H9 (cell line): Measurements from ENCODE around the gene HLA-C. TPM values are rescaled to one million over a fixed set of nuclear protein-coding genes. Genes with fewer than 3 reads are reported as not detected.

ENCODE experiments used
- DNase-seq: peaks from one replicate; pipeline ENCODE4 v3.0.0-alpha.2; 2017
- H2AFZ ChIP-seq: one replicate; pipeline ENCODE4 v1.6.1; 2013; ENCODE audit warnings: mild to moderate bottlenecking, low read length, control low read depth, moderate library complexity
- H2AK5ac ChIP-seq: 2 replicates; pipeline ENCODE4 v1.6.1; 2013; ENCODE audit warnings: low read length, control low read depth, mixed read lengths; ENCODE audit not compliant: insufficient read length
- H2BK120ac ChIP-seq: one replicate; pipeline ENCODE4 v1.6.1; 2013; ENCODE audit warnings: low read depth, mild to moderate bottlenecking, low read length, control low read depth, inconsistent platforms; ENCODE audit not compliant: poor library complexity, severe bottlenecking
- H2BK12ac ChIP-seq: 2 replicates; pipeline ENCODE4 v1.6.1; 2013; ENCODE audit warnings: low read length, control low read depth, mixed read lengths, low read depth; ENCODE audit not compliant: insufficient read length
- H2BK15ac ChIP-seq: 2 replicates; pipeline ENCODE4 v1.6.1; 2013; ENCODE audit warnings: low read depth, low read length, control low read depth
- H2BK20ac ChIP-seq: one replicate; pipeline ENCODE4 v1.6.1; 2013; ENCODE audit warnings: low read depth, mild to moderate bottlenecking, low read length, control low read depth, inconsistent platforms; ENCODE audit not compliant: poor library complexity, severe bottlenecking
- H2BK5ac ChIP-seq: 2 replicates; pipeline ENCODE4 v1.6.1; 2013; ENCODE audit warnings: low read length, control low read depth, mixed read lengths; ENCODE audit not compliant: insufficient read length
- H3K14ac ChIP-seq: 2 replicates; pipeline ENCODE4 v1.6.1; 2013; ENCODE audit warnings: low read length, control low read depth; ENCODE audit not compliant: insufficient read depth
- H3K18ac ChIP-seq: 2 replicates; pipeline ENCODE4 v1.6.1; 2013; ENCODE audit warnings: low read depth, mild to moderate bottlenecking, mixed read lengths, low read length, control low read depth; ENCODE audit not compliant: insufficient read length
- H3K23ac ChIP-seq: 2 replicates; pipeline ENCODE4 v1.6.1; 2013; ENCODE audit warnings: low read length, control low read depth, mixed read lengths, low read depth; ENCODE audit not compliant: insufficient read length
- H3K23me2 ChIP-seq: 2 replicates; pipeline ENCODE4 v1.6.1; 2013; ENCODE audit warnings: low read depth, mild to moderate bottlenecking, mixed read lengths, low read length, control low read depth; ENCODE audit not compliant: insufficient read length, poor library complexity, severe bottlenecking
- H3K27ac ChIP-seq: 2 replicates; pipeline ENCODE4 v1.5.1; 2013; ENCODE audit warnings: low read length, control low read depth, mixed read lengths, low read depth; ENCODE audit not compliant: insufficient read length
- H3K27me3 ChIP-seq: 2 replicates; pipeline ENCODE4 v1.6.1; 2013; ENCODE audit warnings: low read length, control low read depth, inconsistent platforms; ENCODE audit not compliant: insufficient read depth
- H3K4ac ChIP-seq: 2 replicates; pipeline ENCODE4 v1.6.1; 2013; ENCODE audit warnings: low read depth, mild to moderate bottlenecking, control low read depth, inconsistent platforms, low read length, moderate library complexity
- H3K4me1 ChIP-seq: 2 replicates; pipeline ENCODE4 v1.6.1; 2013; ENCODE audit warnings: low read length, control low read depth, inconsistent platforms; ENCODE audit not compliant: insufficient read depth
- H3K4me2 ChIP-seq: 2 replicates; pipeline ENCODE4 v1.6.1; 2013; ENCODE audit warnings: low read length, control low read depth, mixed read lengths; ENCODE audit not compliant: insufficient read length, insufficient read depth
- H3K56ac ChIP-seq: 2 replicates; pipeline ENCODE4 v1.6.1; 2013; ENCODE audit warnings: low read depth, mild to moderate bottlenecking, mixed read lengths, low read length, control low read depth; ENCODE audit not compliant: insufficient read length
- H3K79me1 ChIP-seq: 2 replicates; pipeline ENCODE4 v1.6.1; 2013; ENCODE audit warnings: low read depth, mild to moderate bottlenecking, moderate library complexity, low read length, control low read depth, inconsistent platforms; ENCODE audit not compliant: insufficient read depth, poor library complexity, severe bottlenecking
- H3K79me2 ChIP-seq: 2 replicates; pipeline ENCODE4 v1.6.1; 2013; ENCODE audit warnings: low read length, control low read depth, inconsistent platforms; ENCODE audit not compliant: insufficient read depth
- H3K9ac ChIP-seq: 2 replicates; pipeline ENCODE4 v1.6.1; 2013; ENCODE audit warnings: low read length, control low read depth, mixed read lengths; ENCODE audit not compliant: insufficient read length; ENCODE audit errors: extremely low read depth
- H3K9me3 ChIP-seq: one replicate; pipeline ENCODE4 v1.6.1; 2013; ENCODE audit warnings: low read depth, low read length, inconsistent platforms; ENCODE audit not compliant: control insufficient read depth
- H3T11ph ChIP-seq: one replicate; pipeline ENCODE4 v1.6.1; 2013; ENCODE audit warnings: mild to moderate bottlenecking, low read length, control low read depth, inconsistent platforms
- H4K20me1 ChIP-seq: one replicate; pipeline ENCODE4 v1.6.1; 2013; ENCODE audit not compliant: control insufficient read depth, insufficient read length, insufficient read depth
- H4K5ac ChIP-seq: 2 replicates; pipeline ENCODE4 v1.6.1; 2013; ENCODE audit warnings: low read depth, mild to moderate bottlenecking, mixed read lengths, low read length, control low read depth; ENCODE audit not compliant: insufficient read length
- H4K8ac ChIP-seq: replicated peaks from 2 replicates; pipeline ENCODE4 v1.6.1; 2013; ENCODE audit warnings: low read length, control low read depth, mixed read lengths, low read depth; ENCODE audit not compliant: insufficient read length
- H4K91ac ChIP-seq: 2 replicates; pipeline ENCODE4 v1.6.1; 2013; ENCODE audit warnings: low read depth, mild to moderate bottlenecking, moderate library complexity, mixed read lengths, low read length, control low read depth; ENCODE audit not compliant: insufficient read length
- H3K27ac Mint-ChIP-seq, 3 experiments: 2 replicates in 2 of 3; 3 replicates in 1 of 3; pipeline ENCODE4 v1.8.0; 2020 to 2021; ENCODE audit warnings: mixed read lengths in 3 of 3, mild to moderate bottlenecking in 1 of 3, moderate library complexity in 1 of 3
- H3K27me3 Mint-ChIP-seq: 2 replicates; pipeline ENCODE4 v1.8.0; 2021; ENCODE audit warnings: low read depth, mild to moderate bottlenecking, moderate library complexity, mixed read lengths
- H3K36me3 Mint-ChIP-seq, 3 experiments: 2 replicates in 2 of 3; 3 replicates in 1 of 3; pipeline ENCODE4 v1.8.0; 2020 to 2021; ENCODE audit warnings: low read depth in 3 of 3, mixed read lengths in 3 of 3; ENCODE audit not compliant: insufficient read depth in 1 of 3
- H3K4me1 Mint-ChIP-seq, 2 experiments: 2 replicates each; pipeline ENCODE4 v1.8.0; 2020; ENCODE audit warnings: mixed read lengths in 2 of 2
- H3K4me3 Mint-ChIP-seq, 2 experiments: 2 replicates in 1 of 2; 3 replicates in 1 of 2; pipeline ENCODE4 v1.8.0; 2020 to 2021; ENCODE audit warnings: mild to moderate bottlenecking in 2 of 2, mixed read lengths in 2 of 2, moderate library complexity in 1 of 2
- H3K9me3 Mint-ChIP-seq, 2 experiments: 2 replicates in 1 of 2; 3 replicates in 1 of 2; pipeline ENCODE4 v1.8.0; 2020; ENCODE audit warnings: mild to moderate bottlenecking in 2 of 2, mixed read lengths in 2 of 2, moderate library complexity in 1 of 2
- WGBS: extraction: QIAGEN DNeasy Blood & Tissue Kit; methylation state at CpG from one replicate; pipeline ENCODE4 v1.1.7; 2013; ENCODE audit warnings: missing lambda C conversion rate, low lambda C conversion rate, mixed read lengths; ENCODE audit not compliant: insufficient read length; ENCODE audit errors: extremely low coverage; 5-methylcytosine and 5-hydroxymethylcytosine counted together
- total RNA-seq: library from RNA; stranded (reverse); gene quantifications from 2 replicates; pipeline ENCODE4 v1.2.1, GENCODE V29; 2021
- TF ChIP-seq, protein P1 (sequence below): fragments of 200-600 bp; sonication (generic); conservative IDR thresholded peaks from 3 replicates; pipeline ENCODE4 v1.8.0; 2021; ENCODE audit warnings: antibody characterized with exemption, mild to moderate bottlenecking

Gene HLA-C
- total RNA-seq, 1 experiment from 2014 or later = 239 TPM

DNA sequence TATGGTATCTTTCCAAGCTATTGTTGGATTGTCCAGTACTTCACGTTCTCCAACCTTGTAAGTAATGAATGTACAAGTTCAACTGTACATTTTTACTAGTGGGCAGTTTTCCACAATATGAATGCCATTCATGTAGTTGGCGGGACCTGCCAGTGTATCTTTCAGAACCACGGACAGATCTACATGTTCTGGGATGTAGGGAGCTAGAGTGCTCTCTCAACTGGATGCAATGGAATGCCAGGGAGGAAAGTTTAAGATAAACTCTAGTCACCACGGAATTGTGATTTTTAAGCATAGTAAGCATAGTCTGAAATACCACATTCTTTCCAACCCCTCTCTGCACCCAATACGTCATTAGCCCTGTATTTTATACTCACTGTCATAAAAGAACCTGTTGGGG, 21.5 kb upstream of the HLA-C start:
- H3K27me3 Mint-ChIP-seq = peaks cover 33% of the 10 kb centered on the region
- Histone ChIP-seq H4K91ac (no peak overlapping the region), H3K56ac (no peak overlapping the region), H3K27me3 (no peaks in the 10 kb centered on the region), H4K5ac (no peak overlapping the region), H3T11ph (no peak overlapping the region), H3K14ac (no peak overlapping the region), H3K18ac (no peak overlapping the region), H3K4me1 (no peaks in the 10 kb centered on the region), H2BK20ac (no peak overlapping the region), H2BK5ac (no peak overlapping the region), H4K20me1 (no peaks in the 10 kb centered on the region), H2BK120ac (no peak overlapping the region), H3K23me2 (no peaks in the 10 kb centered on the region), H3K9ac (no peak overlapping the region), H4K8ac (no peak overlapping the region), H2AFZ (no peak overlapping the region), H3K79me1 (no peaks in the 10 kb centered on the region), H2BK12ac (no peak overlapping the region), H3K79me2 (no peaks in the 10 kb centered on the region), H3K4ac (no peak overlapping the region), H3K9me3 (no peaks in the 10 kb centered on the region), H2AK5ac (no peak overlapping the region), H3K4me2 (no peak overlapping the region), H3K23ac (no peak overlapping the region), H2BK15ac (no peak overlapping the region), H3K27ac (no peak overlapping the region)
- H3K27ac Mint-ChIP-seq = no peak overlapping the region
- no CpG with 5 or more reads among the region's 5 CpGs for WGBS
- no peaks in the 10 kb centered on the region for H3K36me3 Mint-ChIP-seq
- no peak for DNase-seq
- peaks cover 4% of the 10 kb centered on the region in 2 experiments; a peak in 2 of 4 replicates for H3K4me1 Mint-ChIP-seq
- peaks cover 0 to 3% of the 10 kb centered on the region in 2 experiments; a peak in 2 of 5 replicates for H3K9me3 Mint-ChIP-seq
- TF ChIP-seq, protein P1, sequence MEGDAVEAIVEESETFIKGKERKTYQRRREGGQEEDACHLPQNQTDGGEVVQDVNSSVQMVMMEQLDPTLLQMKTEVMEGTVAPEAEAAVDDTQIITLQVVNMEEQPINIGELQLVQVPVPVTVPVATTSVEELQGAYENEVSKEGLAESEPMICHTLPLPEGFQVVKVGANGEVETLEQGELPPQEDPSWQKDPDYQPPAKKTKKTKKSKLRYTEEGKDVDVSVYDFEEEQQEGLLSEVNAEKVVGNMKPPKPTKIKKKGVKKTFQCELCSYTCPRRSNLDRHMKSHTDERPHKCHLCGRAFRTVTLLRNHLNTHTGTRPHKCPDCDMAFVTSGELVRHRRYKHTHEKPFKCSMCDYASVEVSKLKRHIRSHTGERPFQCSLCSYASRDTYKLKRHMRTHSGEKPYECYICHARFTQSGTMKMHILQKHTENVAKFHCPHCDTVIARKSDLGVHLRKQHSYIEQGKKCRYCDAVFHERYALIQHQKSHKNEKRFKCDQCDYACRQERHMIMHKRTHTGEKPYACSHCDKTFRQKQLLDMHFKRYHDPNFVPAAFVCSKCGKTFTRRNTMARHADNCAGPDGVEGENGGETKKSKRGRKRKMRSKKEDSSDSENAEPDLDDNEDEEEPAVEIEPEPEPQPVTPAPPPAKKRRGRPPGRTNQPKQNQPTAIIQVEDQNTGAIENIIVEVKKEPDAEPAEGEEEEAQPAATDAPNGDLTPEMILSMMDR = no peak
- no peak overlapping the region for H3K4me3 Mint-ChIP-seq
